SIG-M5 treated with dmso at 0.1 percent for 504 hours (cell line): Measurements from ENCODE around the gene ITPKC.

Experiments
- DNase-seq: peaks from one replicate; lab custom pipeline; 2025; ENCODE audit not compliant: unreplicated experiment; lab: John Stamatoyannopoulos, UW

ITPKC gene

DNA sequence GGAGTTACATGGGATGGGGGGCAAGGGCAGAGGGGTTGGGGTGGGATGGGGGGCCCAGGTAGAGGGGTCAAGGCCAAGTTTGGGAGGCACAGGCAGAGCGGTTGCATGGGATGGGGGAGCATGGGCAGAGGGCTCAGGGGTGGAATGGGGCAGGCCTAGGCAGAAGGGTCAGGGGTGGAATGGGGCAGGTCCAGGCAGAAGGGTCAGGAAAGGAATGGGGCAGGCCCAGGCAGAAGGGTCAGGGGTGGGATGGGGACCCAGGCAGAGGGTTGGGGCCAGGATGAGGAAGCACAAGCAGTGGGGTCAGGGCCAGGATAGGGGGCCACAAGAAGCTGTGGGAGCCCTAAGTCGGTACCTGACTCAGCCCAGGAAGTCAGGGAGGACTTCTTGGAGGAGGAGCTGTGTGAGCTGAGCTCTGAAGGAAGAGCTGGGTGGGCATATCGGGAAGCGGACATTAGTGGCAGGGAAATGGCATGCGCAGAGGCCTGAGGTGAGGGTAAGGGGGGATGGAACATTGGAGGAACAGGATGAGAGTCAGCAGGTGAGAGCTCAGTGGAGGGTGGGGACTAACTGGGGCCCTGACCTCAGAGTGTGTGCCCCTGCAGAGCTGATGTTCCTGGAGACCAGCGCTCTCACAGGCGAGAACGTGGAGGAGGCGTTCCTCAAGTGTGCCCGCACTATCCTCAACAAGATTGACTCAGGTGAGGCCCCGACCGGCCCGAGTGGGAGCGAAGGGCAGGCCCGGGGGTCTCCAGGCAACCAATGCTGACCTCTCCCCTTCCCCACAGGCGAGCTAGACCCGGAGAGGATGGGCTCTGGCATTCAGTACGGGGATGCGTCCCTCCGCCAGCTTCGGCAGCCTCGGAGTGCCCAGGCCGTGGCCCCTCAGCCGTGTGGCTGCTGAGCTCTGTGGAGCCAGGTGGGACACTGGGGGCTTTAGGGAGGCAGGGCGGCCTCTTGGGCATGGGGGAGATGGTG is 69.4 kb downstream of the ITPKC start:
- DNase-seq = no peak
